Mononuclear cell (primary cell): ENCODE results near the gene ANKRD40CL. TPM values are rescaled to one million over a fixed set of nuclear protein-coding genes. Genes with fewer than 3 reads are reported as not detected.
A peak's percentile ranks its signal among the peaks of the same experiment; 100 is the strongest.
"Not testable (repeated sequence)": the region's sequence is repeated elsewhere in the genome, so short reads cannot be mapped to it uniquely, and the experiment has no call there.

ENCODE experiments used
- H3K27me3 ChIP-seq: 2 replicates; pipeline ENCODE4 v1.6.0; 2011; ENCODE audit warnings: low read length, control low read depth; ENCODE audit not compliant: insufficient read depth
- H3K4me1 ChIP-seq: 2 replicates; pipeline ENCODE4 v1.5.1; 2011; ENCODE audit warnings: mild to moderate bottlenecking, low read length, control low read depth; ENCODE audit not compliant: insufficient read depth
- H3K4me3 ChIP-seq: 2 replicates; pipeline ENCODE4 v1.5.1; 2011; ENCODE audit warnings: mild to moderate bottlenecking, low read length, moderate library complexity
- H3K9me3 ChIP-seq: 2 replicates; pipeline ENCODE4 v1.5.1; 2011; ENCODE audit warnings: low read depth, mild to moderate bottlenecking, control low read depth, low read length
- total RNA-seq: library from RNA; depleted of rRNA; stranded (reverse); fragments of >200 nt; gene quantifications from one replicate; pipeline ENCODE4 v1.2.3, GENCODE V29; 2012

Gene ANKRD40CL
- total RNA-seq, 1 donor: 0.21 TPM

DNA sequence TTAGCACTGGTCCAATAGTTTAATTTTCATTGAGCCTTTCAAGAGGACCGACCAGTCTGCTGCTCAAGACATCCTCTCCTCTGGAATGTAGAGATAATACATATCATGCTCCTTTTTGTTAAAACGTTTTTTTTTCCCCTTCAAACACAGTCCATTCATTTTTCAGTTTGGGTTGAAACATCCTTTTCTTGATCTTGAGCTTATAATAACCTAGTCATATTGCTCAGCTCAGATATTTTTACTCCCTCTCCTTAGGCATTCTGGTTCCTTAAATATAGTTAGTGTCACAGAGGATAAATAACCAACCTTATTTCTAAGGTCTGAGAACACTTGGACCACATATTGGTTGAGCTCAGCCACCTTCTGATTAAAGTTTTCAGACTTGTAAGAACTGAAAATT lies 12.8 kb downstream of the ANKRD40CL start:
- H3K9me3 ChIP-seq: no peaks in the 10 kb centered on the region
- H3K4me3 ChIP-seq: no peak overlapping the region
- no peaks in the 10 kb centered on the region for H3K4me1 ChIP-seq
- no peaks in the 10 kb centered on the region for H3K27me3 ChIP-seq

DNA sequence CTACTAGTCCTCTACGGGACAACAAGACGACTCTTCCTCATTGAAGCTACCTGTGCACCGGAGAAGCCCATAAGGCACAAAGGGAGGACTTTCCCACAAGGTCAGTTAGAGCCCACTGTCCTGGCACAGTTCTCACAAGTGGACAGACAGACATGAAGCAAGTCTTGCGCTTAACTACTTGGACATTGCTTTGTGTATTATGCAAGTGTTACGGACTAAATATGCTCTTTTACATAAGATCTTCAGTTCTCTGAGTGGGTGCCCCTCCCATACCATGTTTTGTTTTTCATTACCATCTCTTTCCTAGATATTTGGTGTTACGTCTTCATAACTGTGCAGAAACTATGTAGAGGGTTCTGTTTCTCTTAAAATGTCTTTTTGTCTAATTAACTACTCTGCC lies 18.1 kb downstream of the ANKRD40CL start:
- H3K4me1 ChIP-seq: no peaks in the 10 kb centered on the region
- no peaks in the 10 kb centered on the region for H3K27me3 ChIP-seq
- H3K4me3 ChIP-seq: no peak overlapping the region
- H3K9me3 ChIP-seq: no peaks in the 10 kb centered on the region

GRCh38 chr17:50745631-50746030 lies 21.7 kb downstream of the ANKRD40CL start:
- no peaks in the 10 kb centered on the region for H3K4me1 ChIP-seq
- H3K27me3 ChIP-seq: no peaks in the 10 kb centered on the region
- H3K4me3 ChIP-seq: no peak overlapping the region
- no peaks in the 10 kb centered on the region for H3K9me3 ChIP-seq

DNA sequence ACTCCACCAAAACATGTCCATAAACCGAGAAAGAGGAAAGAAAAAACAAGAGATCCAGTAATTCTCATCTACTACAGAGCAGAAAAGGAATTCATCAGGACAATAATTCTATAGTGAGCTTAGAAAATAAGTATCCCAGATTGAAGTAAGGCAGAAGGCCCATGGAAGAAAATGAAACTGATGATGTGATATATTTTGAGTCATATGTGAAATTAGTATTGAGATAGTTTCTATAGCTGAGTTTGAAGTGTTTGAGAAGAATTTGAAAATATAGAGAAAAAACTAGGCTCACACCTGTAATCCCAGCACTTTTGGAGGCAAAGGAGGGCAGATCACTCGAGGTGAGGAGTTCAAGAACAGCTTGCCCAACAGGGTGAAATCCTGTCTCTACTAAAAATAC lies 28.2 kb downstream of the ANKRD40CL start:
- Histone ChIP-seq H3K9me3 (no peaks in the 10 kb centered on the region), H3K4me1 (peaks cover 10% of the 10 kb centered on the region), H3K4me3 (no peak overlapping the region), H3K27me3 (no peaks in the 10 kb centered on the region)

DNA sequence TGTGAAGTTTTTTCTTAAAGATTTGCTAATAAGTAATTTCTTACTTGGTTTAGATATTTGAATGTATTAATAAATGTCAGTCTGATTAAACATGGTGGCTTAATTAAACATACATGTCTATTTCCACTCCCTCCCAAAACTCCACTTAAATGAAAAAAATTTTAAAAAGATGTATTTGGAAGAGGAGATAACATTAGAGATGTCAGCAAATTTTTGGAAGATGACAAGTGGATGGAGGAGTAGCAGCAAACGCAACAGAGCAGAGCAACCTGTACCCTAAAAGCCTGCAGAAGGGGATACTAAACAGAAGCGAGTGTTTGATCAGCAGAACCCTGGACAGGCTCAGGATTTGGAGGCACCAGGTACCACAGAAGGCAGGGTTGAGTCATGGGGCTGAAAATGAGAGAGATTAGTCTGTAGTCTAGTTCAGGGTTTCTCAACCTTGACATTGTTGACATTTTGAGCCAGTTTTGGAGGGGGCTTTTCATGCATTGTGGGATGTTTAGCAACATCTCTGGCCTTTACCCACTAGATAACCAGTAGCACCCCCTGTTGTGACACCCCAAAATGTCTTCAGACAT lies 30.1 kb downstream of the ANKRD40CL start:
- Histone ChIP-seq H3K27me3 (no peaks in the 10 kb centered on the region), H3K4me3 (no peak overlapping the region), H3K9me3 (no peaks in the 10 kb centered on the region), H3K4me1 (peaks cover 10% of the 10 kb centered on the region)

DNA sequence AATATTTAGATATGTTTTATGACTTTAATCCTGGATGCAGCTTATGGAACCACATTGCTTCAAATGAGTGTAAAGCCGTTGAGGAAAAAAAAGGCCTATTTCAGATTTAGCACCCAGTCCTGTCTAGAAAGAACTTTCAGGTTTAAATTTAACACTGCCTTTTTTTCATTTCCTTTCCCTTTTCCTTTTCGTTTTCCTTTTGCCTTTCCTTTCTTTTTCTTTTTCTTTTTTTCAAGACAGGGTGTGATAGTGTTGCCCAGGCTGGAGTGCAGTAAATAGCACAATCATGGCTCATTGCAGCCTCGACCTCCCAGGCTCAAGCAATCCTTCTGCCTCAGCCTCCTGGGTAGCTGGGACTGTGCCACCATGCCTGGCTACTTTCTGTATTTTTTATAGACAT lies 32.0 kb downstream of the ANKRD40CL start:
- Histone ChIP-seq H3K4me1 (peaks cover 29% of the 10 kb centered on the region), H3K4me3 (no peak overlapping the region), H3K27me3 (no peaks in the 10 kb centered on the region), H3K9me3 (no peaks in the 10 kb centered on the region)

DNA sequence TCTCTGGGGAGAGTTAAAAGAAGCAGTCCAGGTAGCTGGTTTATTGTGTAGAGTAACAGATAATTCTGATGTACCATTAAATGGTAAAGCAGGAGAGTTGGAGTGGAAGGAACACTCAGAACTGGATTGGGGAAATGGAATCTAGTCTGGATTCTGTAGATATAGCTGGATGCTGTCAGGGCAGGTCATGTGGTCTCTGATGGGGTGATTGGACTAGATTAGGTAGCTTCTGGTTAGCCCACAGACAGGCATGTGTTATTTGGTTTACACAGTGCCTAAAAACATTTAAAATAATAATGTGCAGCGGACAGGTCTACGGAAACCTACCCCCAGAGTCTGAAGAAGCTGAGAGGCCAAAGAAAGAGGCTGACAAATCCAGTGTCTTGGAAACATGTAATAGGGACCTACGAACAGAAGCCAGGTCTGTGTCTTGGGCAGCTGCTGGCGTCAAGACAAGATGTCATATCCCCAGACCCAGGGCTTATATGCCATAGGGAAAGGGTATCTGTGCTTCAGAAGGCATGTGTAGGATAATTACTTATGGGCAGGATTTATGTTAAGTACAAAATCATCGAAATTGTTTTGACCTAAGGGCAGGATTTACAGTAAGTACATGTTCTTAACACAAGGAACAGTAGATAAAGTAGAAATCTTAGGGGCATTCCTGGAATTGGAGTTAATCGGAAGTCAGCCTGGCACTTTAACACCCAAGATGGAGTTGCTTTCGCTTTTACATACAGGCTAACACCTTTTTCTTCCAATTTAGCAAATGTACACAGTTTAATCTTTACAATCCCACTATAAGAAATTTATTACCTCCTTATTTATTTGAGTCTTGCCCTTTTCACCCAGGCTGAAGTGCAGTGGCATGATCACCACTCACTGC lies 35.5 kb downstream of the ANKRD40CL start:
- Histone ChIP-seq H3K4me1 (peaks cover 43% of the 10 kb centered on the region), H3K4me3 (no peak overlapping the region), H3K27me3 (no peaks in the 10 kb centered on the region), H3K9me3 (no peaks in the 10 kb centered on the region)

- H3K9me3 ChIP-seq: no peaks in the 10 kb centered on the region
- no peaks in the 10 kb centered on the region for H3K27me3 ChIP-seq
- no peak overlapping the region for H3K4me3 ChIP-seq
- peaks cover 49% of the 10 kb centered on the region for H3K4me1 ChIP-seq
Measured at GRCh38 chr17:50728881-50729765, 38.2 kb downstream of the ANKRD40CL start.

DNA sequence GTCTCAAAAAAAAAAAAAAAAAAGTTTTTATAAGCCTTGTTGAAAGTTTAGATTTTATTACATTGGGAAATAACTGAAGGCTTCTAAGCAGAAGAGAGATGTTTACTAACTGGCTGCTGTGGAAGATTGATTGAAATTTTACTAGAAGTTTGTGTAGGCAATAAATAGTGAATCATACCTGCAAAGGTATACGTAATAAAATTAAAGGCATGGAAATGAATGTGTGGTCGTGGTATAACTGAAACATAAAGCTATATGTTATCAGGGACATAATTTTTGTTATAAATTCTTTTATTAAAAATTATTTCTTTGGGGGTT lies 39.2 kb downstream of the ANKRD40CL start:
- peaks cover 55% of the 10 kb centered on the region for H3K4me1 ChIP-seq
- H3K4me3 ChIP-seq: no peak overlapping the region
- H3K9me3 ChIP-seq: no peaks in the 10 kb centered on the region
- H3K27me3 ChIP-seq: no peaks in the 10 kb centered on the region

DNA sequence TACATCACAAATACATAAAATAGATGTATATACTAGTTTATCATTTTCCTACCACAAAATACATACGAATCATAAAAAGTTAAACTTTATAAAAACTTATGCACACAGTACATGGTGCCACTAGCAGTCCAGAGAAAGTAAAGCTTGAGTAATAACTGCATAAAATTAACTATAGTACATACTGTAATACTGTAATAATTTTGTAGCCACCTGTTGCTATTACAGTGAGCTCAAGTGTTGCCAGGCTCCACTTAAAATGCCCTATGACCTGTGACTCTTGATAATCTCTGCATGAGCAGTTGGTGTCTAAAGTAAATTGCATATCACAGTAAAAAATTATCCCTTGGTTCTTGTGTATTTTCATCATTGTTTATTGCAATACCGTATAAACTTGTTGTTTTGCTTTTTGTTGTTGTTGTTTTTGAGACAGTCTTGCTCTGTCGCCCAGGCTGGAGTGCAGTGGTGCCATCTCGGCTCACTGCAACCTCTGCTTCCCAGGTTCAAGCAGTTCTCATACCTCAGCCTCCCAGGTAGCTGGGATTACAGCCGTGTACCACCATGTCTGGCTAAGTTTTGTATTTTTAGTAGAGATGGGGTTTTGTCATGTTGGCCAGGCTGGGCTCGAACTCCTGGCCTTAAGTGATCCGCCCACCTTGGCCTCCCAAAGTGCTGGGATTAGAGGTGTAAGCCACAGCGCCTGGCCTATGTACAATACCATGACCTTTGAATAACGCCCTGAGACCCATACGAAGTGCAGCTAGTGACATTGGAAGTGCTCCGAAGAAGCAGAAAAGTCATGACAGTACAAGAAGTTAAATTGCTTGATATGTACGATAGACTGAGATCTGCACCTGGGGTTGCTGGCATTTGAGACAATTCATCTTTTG lies 41.3 kb downstream of the ANKRD40CL start:
- Histone ChIP-seq H3K27me3 (no peaks in the 10 kb centered on the region), H3K4me3 (no peak overlapping the region), H3K9me3 (no peaks in the 10 kb centered on the region), H3K4me1 (peaks cover 63% of the 10 kb centered on the region)

- peaks cover 56% of the 10 kb centered on the region for H3K4me1 ChIP-seq
- not testable (repeated sequence) for H3K4me3 ChIP-seq, H3K27me3 ChIP-seq, H3K9me3 ChIP-seq
Measured at GRCh38 chr17:50724622-50725021, 42.7 kb downstream of the ANKRD40CL start.

DNA sequence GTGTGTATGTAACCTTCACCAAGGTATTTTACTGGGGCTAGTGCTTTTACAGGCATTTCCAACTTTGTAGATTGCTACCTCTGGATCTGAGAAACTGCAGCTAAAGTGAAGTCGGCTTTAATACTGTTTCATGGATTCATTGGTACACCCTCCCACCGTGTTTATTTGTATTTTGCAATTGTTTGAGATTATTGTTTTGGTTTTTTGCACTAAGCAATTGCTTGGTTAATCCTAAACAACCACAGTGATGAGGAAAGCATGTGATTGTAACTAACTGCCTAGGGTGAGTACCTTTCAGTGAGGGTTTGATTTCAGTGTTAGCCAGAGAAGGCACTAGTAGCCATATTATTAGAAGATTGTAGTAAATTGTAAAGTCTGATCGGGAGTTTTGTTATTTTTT lies 44.6 kb downstream of the ANKRD40CL start:
- H3K27me3 ChIP-seq: no peaks in the 10 kb centered on the region
- H3K4me3 ChIP-seq: no peak overlapping the region
- peaks cover 62% of the 10 kb centered on the region for H3K4me1 ChIP-seq

DNA sequence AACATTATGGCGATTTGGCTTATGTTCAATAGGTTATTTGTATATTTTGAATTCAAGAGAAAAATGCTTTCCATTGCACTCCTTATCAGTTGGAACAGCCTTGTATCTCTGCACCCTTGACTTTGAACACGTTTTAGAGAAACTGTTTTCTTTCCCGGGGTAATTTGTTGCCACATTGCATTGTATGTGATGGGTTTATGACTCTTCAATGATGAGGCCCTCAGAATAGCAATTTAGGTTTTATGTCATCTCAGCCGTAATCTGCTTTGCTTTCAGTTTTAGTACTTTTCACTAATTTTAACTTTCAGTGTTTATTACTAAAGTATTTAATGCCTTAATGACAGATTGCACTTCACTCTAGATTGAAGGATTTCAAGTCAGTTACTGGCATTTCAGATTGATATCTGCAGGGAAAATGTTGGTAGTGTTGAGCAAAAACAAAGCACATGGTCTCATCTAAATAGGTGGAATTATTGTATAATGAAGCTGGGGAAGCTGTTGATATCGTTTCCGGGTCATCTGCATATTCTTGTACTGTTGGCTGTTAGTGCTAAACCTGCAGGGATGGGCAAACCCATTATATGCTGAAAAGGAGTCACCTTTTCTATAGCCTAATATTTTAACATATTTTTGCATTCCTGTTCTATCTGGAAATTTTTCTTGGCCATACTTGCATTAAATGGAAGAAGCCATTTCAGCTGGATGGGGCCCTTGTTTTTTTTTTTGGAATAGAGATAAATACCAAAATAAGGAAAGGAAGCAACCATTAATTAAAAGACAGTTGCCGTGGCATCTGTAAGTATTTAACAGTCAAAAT lies 45.9 kb downstream of the ANKRD40CL start:
- Histone ChIP-seq H3K27me3 (no peaks in the 10 kb centered on the region), H3K9me3 (no peaks in the 10 kb centered on the region), H3K4me1 (peaks cover 62% of the 10 kb centered on the region), H3K4me3 (peak overlapping the region; percentile 97)

More for the DNA sequence above, 44.6 kb downstream of the ANKRD40CL start:
- H3K9me3 ChIP-seq: no peaks in the 10 kb centered on the region
